DOHH2 (cell line): Measurements from ENCODE around the gene IL20RB.
A peak's percentile ranks its signal among the peaks of the same experiment; 100 is the strongest.
"Not testable (repeated sequence)": the region's sequence is repeated elsewhere in the genome, so short reads cannot be mapped to it uniquely, and the experiment has no call there.

Source experiments
- H3F3A ChIP-seq: fragments of 200-600 bp; sonication (generic), shearing (Covaris generic); 2 replicates; pipeline ENCODE4 v1.6.0; 2016; ENCODE audit warnings: antibody characterized with exemption, mild to moderate bottlenecking; ENCODE audit not compliant: control insufficient read depth, insufficient read depth
- H3K27ac ChIP-seq: fragments of 200-600 bp; sonication (generic); 2 replicates; pipeline ENCODE4 v1.5.1; 2014; ENCODE audit warnings: low read depth, mild to moderate bottlenecking, low read length, moderate library complexity
- H3K27me3 ChIP-seq: fragments of 200-600 bp; sonication (generic); 2 replicates; pipeline ENCODE4 v1.6.1; 2014; ENCODE audit warnings: mild to moderate bottlenecking, low read length, mixed read lengths; ENCODE audit not compliant: control insufficient read depth
- H3K36me3 ChIP-seq: fragments of 200-600 bp; sonication (generic); 2 replicates; pipeline ENCODE4 v1.6.1; 2014; ENCODE audit warnings: mild to moderate bottlenecking, low read length, moderate library complexity, mixed read lengths; ENCODE audit not compliant: control insufficient read depth
- H3K4me1 ChIP-seq: fragments of 200-600 bp; sonication (generic); 2 replicates; pipeline ENCODE4 v1.6.1; 2014; ENCODE audit warnings: mild to moderate bottlenecking, low read length, mixed read lengths; ENCODE audit not compliant: control insufficient read depth
- H3K4me2 ChIP-seq: fragments of 200-600 bp; sonication (generic); 2 replicates; pipeline ENCODE4 v1.6.0; 2014; ENCODE audit warnings: mild to moderate bottlenecking, low read length, moderate library complexity
- H3K4me3 ChIP-seq: fragments of 200-600 bp; sonication (generic); 2 replicates; pipeline ENCODE4 v1.5.1; 2014; ENCODE audit warnings: mild to moderate bottlenecking, low read length, mixed read lengths
- H3K79me2 ChIP-seq: fragments of 200-600 bp; sonication (generic); 2 replicates; pipeline ENCODE4 v1.6.1; 2014; ENCODE audit warnings: mild to moderate bottlenecking, low read length, mixed read lengths; ENCODE audit not compliant: control insufficient read depth
- H3K9me2 ChIP-seq: fragments of 200-600 bp; sonication (generic); replicated peaks from 2 replicates; pipeline ENCODE4 v1.6.1; 2014; ENCODE audit warnings: mild to moderate bottlenecking, low read length, mixed read lengths; ENCODE audit not compliant: control insufficient read depth
- H3K9me3 ChIP-seq: fragments of 200-600 bp; sonication (generic); 2 replicates; pipeline ENCODE4 v1.6.1; 2014; ENCODE audit warnings: antibody characterized with exemption, low read length, mixed read lengths; ENCODE audit not compliant: control insufficient read depth, insufficient read depth
- H4K20me1 ChIP-seq: fragments of 200-600 bp; sonication (generic); 2 replicates; pipeline ENCODE4 v1.6.0; 2014; ENCODE audit warnings: low read depth, mild to moderate bottlenecking, antibody characterized with exemption, low read length, moderate library complexity; ENCODE audit not compliant: control insufficient read depth, insufficient read depth
- EZH2phosphoT487 ChIP-seq: fragments of 200-600 bp; sonication (generic); IDR thresholded peaks from 2 replicates; pipeline ENCODE4 v1.6.1; 2017; ENCODE audit warnings: borderline replicate concordance, mild to moderate bottlenecking, antibody characterized with exemption, low read length, moderate library complexity, mixed read lengths
- TF ChIP-seq, protein P1 (sequence below): fragments of 200-600 bp; sonication (generic); IDR thresholded peaks from one replicate; pipeline ENCODE4 v1.5.1; 2014; ENCODE audit warnings: antibody characterized with exemption, mild to moderate bottlenecking, low read depth, low read length; ENCODE audit not compliant: poor library complexity, severe bottlenecking

Gene IL20RB

GRCh38 chr3:137013951-137014688 lies 56.3 kb downstream of the IL20RB start:
- Histone ChIP-seq H3K27ac (no peak overlapping the region), H3F3A (no peaks in the 10 kb centered on the region), H3K79me2 (no peaks in the 10 kb centered on the region), H3K36me3 (no peaks in the 10 kb centered on the region), H3K27me3 (no peaks in the 10 kb centered on the region), H3K4me1 (peaks cover 31% of the 10 kb centered on the region), H3K4me3 (peak overlapping the region; percentile 76), H3K9me3 (no peaks in the 10 kb centered on the region), H3K9me2 (no peaks in the 10 kb centered on the region), H4K20me1 (no peaks in the 10 kb centered on the region), H3K4me2 (peak overlapping the region; percentile 94)
- TF ChIP-seq EZH2phosphoT487 = no peak
- TF ChIP-seq, protein P1, sequence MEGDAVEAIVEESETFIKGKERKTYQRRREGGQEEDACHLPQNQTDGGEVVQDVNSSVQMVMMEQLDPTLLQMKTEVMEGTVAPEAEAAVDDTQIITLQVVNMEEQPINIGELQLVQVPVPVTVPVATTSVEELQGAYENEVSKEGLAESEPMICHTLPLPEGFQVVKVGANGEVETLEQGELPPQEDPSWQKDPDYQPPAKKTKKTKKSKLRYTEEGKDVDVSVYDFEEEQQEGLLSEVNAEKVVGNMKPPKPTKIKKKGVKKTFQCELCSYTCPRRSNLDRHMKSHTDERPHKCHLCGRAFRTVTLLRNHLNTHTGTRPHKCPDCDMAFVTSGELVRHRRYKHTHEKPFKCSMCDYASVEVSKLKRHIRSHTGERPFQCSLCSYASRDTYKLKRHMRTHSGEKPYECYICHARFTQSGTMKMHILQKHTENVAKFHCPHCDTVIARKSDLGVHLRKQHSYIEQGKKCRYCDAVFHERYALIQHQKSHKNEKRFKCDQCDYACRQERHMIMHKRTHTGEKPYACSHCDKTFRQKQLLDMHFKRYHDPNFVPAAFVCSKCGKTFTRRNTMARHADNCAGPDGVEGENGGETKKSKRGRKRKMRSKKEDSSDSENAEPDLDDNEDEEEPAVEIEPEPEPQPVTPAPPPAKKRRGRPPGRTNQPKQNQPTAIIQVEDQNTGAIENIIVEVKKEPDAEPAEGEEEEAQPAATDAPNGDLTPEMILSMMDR = peak; percentile 87

DNA sequence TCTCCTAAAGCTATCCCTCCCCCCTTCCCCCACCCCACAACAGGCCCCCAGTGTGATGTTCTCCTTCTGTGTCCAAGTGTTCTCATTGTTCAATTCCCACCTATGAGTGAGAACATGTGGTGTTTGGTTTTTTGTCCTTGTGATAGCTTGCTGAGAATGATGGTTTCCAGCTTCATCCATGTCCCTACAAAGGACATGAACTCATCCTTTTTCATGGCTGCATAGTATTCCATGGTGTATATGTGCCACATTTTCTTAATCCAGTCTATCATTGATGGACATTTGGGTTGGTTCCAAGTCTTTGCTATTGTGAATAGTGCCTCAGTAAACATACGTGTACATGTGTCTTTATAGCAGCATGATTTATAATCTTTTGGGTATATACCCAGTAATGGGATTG lies 59.5 kb downstream of the IL20RB start:
- H3K36me3 ChIP-seq, H3K9me2 ChIP-seq, H3K4me3 ChIP-seq, H3K27me3 ChIP-seq, H3F3A ChIP-seq, H3K4me2 ChIP-seq, H4K20me1 ChIP-seq, H3K27ac ChIP-seq, H3K79me2 ChIP-seq, H3K9me3 ChIP-seq: not testable (repeated sequence)
- peaks cover 19% of the 10 kb centered on the region for H3K4me1 ChIP-seq

GRCh38 chr3:137020315-137020714 lies 62.5 kb downstream of the IL20RB start:
- no peaks in the 10 kb centered on the region for H3K36me3 ChIP-seq
- H3K27ac ChIP-seq = no peak overlapping the region
- no peaks in the 10 kb centered on the region; the same call in 1 of the 2 replicates for H3K27me3 ChIP-seq
- no peak overlapping the region for H3K4me2 ChIP-seq
- H3F3A ChIP-seq = no peaks in the 10 kb centered on the region
- H3K9me3 ChIP-seq = no peaks in the 10 kb centered on the region
- TF ChIP-seq, protein P1 = no peak
- TF ChIP-seq EZH2phosphoT487 = no peak
- no peaks in the 10 kb centered on the region for H3K79me2 ChIP-seq
- no peaks in the 10 kb centered on the region for H3K9me2 ChIP-seq
- no peaks in the 10 kb centered on the region for H4K20me1 ChIP-seq
- no peaks in the 10 kb centered on the region for H3K4me1 ChIP-seq
- H3K4me3 ChIP-seq = no peak overlapping the region

DNA sequence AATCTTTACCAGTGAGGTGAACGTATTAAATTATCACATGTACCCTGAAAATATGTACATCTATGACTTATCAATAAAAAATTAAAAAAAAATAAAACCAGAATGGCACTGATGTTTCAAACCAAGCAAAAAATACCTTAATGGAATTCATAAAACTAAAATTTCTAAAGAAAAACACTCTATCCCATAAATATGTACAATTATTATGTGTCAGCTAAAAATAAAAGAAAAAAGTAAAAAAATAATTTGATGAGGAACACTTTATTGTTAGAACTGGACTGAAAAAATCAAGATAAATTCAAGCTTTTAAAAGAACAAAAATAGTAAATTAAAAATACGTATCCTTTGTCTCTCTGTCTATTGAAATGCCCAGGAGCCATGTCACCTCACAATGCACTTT lies 63.1 kb downstream of the IL20RB start:
- H3K27ac ChIP-seq = no peak overlapping the region
- no peaks in the 10 kb centered on the region for H3F3A ChIP-seq
- no peaks in the 10 kb centered on the region for H3K36me3 ChIP-seq
- H3K4me2 ChIP-seq = no peak overlapping the region
- no peak overlapping the region for H3K4me3 ChIP-seq
- no peaks in the 10 kb centered on the region for H3K9me3 ChIP-seq
- TF ChIP-seq, protein P1 = no peak
- TF ChIP-seq EZH2phosphoT487 = no peak
- H3K27me3 ChIP-seq = no peaks in the 10 kb centered on the region; the same call in 1 of the 2 replicates
- H4K20me1 ChIP-seq = no peaks in the 10 kb centered on the region
- no peaks in the 10 kb centered on the region for H3K9me2 ChIP-seq
- no peaks in the 10 kb centered on the region for H3K4me1 ChIP-seq
- no peaks in the 10 kb centered on the region for H3K79me2 ChIP-seq
